K562 (cell line): Measurements from ENCODE around the gene FXYD4.

ENCODE experiments used
- CBFA2T2 ChIP-seq: fragments of 450-650 bp; conservative IDR thresholded peaks from 2 replicates; pipeline ENCODE4 v1.6.1; 2017; ENCODE audit warnings: mild to moderate bottlenecking
- EGR1 ChIP-seq: fragments of 450-650 bp; conservative IDR thresholded peaks from 2 replicates; pipeline ENCODE4 v1.6.1; 2017; ENCODE audit warnings: mild to moderate bottlenecking
- ETV6 ChIP-seq, 3 experiments: fragments of 150-350 bp in 1 of 3; sonication (generic) in 1 of 3; formaldehyde crosslinking in 1 of 3; IDR thresholded peaks; 2 replicates each; pipeline versions ENCODE4 v1.6.1 to v1.8.0; 2014 to 2022; ENCODE audit warnings: borderline replicate concordance in 2 of 3, low read depth in 2 of 3, antibody characterized with exemption in 1 of 3, low read length in 1 of 3, mild to moderate bottlenecking in 1 of 3, missing genetic modification reagents in 1 of 3
- POLR2A ChIP-seq: fragments of 450-650 bp; conservative IDR thresholded peaks from 2 replicates; pipeline ENCODE4 v1.6.1; 2016
- POLR2AphosphoS5 ChIP-seq: IDR thresholded peaks from 2 replicates; pipeline ENCODE4 v1.6.1; 2011; ENCODE audit warnings: mild to moderate bottlenecking, low read depth, low read length, moderate library complexity; ENCODE audit not compliant: control insufficient read depth, insufficient read depth
- SMARCC2 ChIP-seq: fragments of 450-650 bp; IDR thresholded peaks from 2 replicates; pipeline ENCODE4 v1.6.1; 2017; ENCODE audit warnings: antibody characterized with exemption, moderate library complexity, mild to moderate bottlenecking, low read depth
- TARDBP ChIP-seq: fragments of 450-650 bp; IDR thresholded peaks from 2 replicates; pipeline ENCODE4 v1.6.1; 2016
- TRIM28 ChIP-seq: fragments of 450-650 bp; IDR thresholded peaks from 2 replicates; pipeline ENCODE4 v1.6.1; 2017
- ZBED1 ChIP-seq: IDR thresholded peaks from 2 replicates; pipeline ENCODE4 v1.6.1; 2014
- ZNF124 ChIP-seq: sonication (generic); formaldehyde crosslinking; IDR thresholded peaks from 2 replicates; pipeline ENCODE4 v1.8.1; 2022; ENCODE audit warnings: missing genetic modification reagents
- ZNF354B ChIP-seq: fragments of 250-450 bp; sonication (Bioruptor Pico); IDR thresholded peaks from 2 replicates; pipeline ENCODE4 v1.4.0; 2020
- ZNF511 ChIP-seq: sonication (generic); formaldehyde crosslinking; IDR thresholded peaks from 2 replicates; pipeline ENCODE4 v1.8.0; 2022; ENCODE audit warnings: mild to moderate bottlenecking, missing genetic modification reagents
- TF ChIP-seq, protein P1 (sequence below), 2 experiments: fragments of 450-650 bp in 1 of 2; sonication (generic) in 1 of 2; formaldehyde crosslinking in 1 of 2; IDR thresholded peaks in 1 of 2; conservative IDR thresholded peaks in 1 of 2; 2 replicates each; pipeline versions ENCODE4 v1.6.1 to v1.8.1; 2016 to 2023; ENCODE audit warnings: mild to moderate bottlenecking in 2 of 2, moderate library complexity in 2 of 2, inconsistent platforms in 1 of 2, missing genetic modification reagents in 1 of 2
- TF ChIP-seq, protein P2 (sequence below): fragments of 450-650 bp; IDR thresholded peaks from 2 replicates; pipeline ENCODE4 v1.7.1; 2018; ENCODE audit warnings: mild to moderate bottlenecking, low read depth; ENCODE audit not compliant: partially characterized antibody

DNA sequence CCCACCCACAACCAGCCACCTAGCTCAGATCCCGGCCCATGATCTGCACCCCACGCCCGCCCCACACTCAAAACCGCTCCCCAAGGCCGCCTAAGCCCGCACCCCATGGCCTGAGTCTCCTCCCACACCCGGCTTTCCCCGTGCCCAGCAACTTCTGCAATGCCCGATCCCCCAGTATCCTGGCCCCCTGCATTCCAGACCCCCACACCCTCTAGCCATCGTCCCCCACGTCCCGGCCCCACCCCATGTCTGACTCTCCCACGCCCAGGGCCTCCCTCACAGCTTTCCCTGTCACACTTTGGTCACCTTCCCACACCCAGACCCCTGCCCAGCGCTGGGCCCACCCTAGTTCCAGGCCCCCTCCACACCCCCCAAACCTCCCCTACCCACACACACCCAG lies 20.1 kb upstream of the FXYD4 start:
- TF ChIP-seq, protein P1, sequence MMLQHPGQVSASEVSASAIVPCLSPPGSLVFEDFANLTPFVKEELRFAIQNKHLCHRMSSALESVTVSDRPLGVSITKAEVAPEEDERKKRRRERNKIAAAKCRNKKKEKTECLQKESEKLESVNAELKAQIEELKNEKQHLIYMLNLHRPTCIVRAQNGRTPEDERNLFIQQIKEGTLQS (IDR thresholded peaks at IDR 0.05) = no peak
- TF ChIP-seq, protein P1 (CRISPR knock-in tag; conservative IDR thresholded peaks at IDR 0.05) = no peak
- TF ChIP-seq ZNF354B (CRISPR knock-in tag) (no peak), TARDBP (no peak), EGR1 (no peak), ETV6 (IDR thresholded peaks at IDR 0.05; ENCODE audit: borderline replicate concordance in 1 of 2, low read depth in 2 of 2, low read length in 1 of 2) (no peak), ETV6 (CRISPR knock-in tag; IDR thresholded peaks at IDR 0.05; ENCODE audit: borderline replicate concordance) (no peak), POLR2AphosphoS5 (no peak), ZBED1 (no peak), TRIM28 (no peak), POLR2A (no peak), ZNF511 (CRISPR knock-in tag) (no peak), SMARCC2 (no peak), CBFA2T2 (no peak), ZNF124 (no peak)
- TF ChIP-seq, protein P2, sequence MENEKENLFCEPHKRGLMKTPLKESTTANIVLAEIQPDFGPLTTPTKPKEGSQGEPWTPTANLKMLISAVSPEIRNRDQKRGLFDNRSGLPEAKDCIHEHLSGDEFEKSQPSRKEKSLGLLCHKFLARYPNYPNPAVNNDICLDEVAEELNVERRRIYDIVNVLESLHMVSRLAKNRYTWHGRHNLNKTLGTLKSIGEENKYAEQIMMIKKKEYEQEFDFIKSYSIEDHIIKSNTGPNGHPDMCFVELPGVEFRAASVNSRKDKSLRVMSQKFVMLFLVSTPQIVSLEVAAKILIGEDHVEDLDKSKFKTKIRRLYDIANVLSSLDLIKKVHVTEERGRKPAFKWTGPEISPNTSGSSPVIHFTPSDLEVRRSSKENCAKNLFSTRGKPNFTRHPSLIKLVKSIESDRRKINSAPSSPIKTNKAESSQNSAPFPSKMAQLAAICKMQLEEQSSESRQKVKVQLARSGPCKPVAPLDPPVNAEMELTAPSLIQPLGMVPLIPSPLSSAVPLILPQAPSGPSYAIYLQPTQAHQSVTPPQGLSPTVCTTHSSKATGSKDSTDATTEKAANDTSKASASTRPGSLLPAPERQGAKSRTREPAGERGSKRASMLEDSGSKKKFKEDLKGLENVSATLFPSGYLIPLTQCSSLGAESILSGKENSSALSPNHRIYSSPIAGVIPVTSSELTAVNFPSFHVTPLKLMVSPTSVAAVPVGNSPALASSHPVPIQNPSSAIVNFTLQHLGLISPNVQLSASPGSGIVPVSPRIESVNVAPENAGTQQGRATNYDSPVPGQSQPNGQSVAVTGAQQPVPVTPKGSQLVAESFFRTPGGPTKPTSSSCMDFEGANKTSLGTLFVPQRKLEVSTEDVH = no peak
